Activated naive CD4-positive, alpha-beta T cell treated with Interleukin-2 at 50 U/mL for 16 hours (primary cell): ENCODE results near the gene SLC35A5.
A peak's percentile ranks its signal among the peaks of the same experiment; 100 is the strongest.
"Not testable (repeated sequence)": the region's sequence is repeated elsewhere in the genome, so short reads cannot be mapped to it uniquely, and the experiment has no call there.

ENCODE experiments used
- DNase-seq: peaks from one replicate; pipeline ENCODE4 v3.0.0-alpha.2; 2020

Gene SLC35A5

DNA sequence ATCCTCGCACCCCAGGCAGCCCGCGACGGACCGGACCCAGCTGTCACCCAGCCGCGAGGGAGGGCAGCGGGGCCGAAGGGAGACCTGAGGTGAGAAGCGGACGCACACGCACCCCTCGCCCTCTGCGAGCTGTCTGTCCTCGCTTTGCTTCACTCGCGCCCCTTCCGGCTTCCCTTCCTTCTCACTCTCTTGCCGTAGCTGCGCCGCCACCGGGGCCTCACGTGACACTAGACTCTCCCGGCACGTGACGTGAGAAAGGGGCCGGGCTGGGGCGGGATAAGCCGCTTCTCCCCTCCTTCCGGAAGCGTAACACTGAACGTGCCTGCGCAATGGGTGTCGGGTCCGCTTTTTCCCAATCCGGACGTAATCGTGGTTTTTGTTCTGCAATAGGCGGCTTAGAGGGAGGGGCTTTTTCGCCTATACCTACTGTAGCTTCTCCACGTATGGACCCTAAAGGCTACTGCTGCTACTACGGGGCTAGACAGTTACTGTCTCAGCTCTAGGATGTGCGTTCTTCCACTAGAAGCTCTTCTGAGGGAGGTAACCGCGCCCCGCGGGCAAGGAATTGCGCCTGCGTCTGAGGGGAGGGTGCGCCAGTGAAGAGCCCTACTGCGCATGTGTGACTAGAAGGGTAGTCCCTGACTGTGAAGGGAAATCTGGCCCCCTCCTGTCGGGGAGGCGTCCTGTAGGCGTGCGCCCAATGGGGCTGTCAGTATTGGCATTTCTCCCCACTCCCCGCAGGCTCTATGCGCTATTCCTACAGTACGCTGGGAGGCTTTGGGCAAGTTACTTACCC is at the start of gene SLC35A5, which contains the start of gene ATG3:
TSS of gene SLC35A5 (plus strand) at position 312 of the 796 bp plus-strand sequence. CDS start 1,359 bp downstream, outside the sequence.
TSS of gene ATG3 (minus strand) at position 229 of the 796 bp plus-strand sequence. CDS start 434 bp downstream, outside the sequence.
- DNase-seq: peak; percentile 99

- no peak for DNase-seq
Observed at GRCh38 chr3:112512320-112512719, 49.5 kb upstream of the SLC35A5 start.

GRCh38 chr3:112514527-112515128 is 47.2 kb upstream of the SLC35A5 start:
- DNase-seq: no peak

DNA sequence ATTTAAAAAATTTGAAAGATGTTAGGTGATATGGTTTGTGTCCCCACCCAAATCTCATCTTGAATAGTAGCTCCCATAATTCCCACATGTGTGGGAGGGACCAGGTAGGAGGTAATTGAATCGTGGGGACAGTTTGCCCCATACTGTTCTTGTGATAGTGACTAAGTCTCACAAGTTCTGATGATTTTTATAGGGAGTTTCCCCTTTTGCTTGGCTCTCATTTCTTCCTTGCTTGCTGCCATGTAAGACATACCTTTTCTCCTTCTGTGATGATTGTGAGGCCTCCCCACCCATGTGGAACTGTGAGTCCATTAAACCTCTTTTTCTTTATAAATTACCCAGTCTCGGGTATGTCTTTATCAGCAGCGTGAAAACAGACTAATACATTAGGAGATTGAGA is 42.9 kb upstream of the SLC35A5 start:
- DNase-seq: not testable (repeated sequence)

DNA sequence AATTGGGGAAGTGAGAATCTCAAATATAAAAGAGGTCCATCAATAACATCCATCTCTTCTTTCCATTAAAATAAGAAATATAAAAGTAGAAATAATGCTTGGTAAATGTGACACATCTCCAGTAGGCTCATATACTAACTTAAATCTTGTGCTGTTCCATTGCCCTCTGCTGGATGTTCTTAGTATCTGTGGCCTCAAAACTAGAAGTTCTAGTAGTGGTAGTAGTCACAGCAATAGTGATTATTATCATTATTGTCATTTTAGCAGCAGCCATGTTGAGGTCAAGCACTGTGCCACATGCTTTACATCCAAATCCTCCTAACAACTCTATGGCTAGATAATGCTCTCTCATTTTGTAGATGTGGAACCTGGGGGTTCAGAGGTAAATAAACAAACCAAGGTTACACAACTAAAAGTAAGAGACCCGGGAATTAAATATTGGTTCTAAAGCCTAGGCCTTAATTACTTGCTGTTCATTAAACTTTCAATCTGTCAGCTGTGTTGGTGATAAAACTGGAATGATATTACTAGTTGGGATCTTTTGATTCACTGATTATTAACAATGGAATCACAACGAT is 42.3 kb upstream of the SLC35A5 start:
- DNase-seq: no peak

- DNase-seq: not testable (repeated sequence)
Observed at GRCh38 chr3:112524127-112524526, 37.7 kb upstream of the SLC35A5 start.

- DNase-seq: no peak
Observed at GRCh38 chr3:112530573-112530972, 31.3 kb upstream of the SLC35A5 start.

DNA sequence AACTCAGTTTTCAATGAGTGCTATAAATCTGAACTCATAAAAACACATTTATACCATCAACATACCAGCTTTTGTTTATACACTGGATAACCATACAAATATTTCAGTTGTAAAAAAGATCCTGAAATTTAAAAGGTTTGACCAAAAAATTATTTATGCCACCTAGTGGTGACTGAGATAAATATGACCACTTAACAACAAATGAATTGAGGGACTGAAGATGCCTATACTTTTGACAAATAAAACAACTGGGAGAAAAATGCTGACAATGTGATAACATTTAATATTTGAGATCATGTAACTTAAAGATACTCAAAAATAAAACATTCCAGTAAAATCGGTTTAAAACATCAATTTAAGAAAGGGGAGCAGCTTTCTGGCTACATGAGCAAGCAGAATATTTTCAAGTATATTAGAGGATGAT is 30.5 kb upstream of the SLC35A5 start:
- no peak for DNase-seq

GRCh38 chr3:112539825-112540650 is 21.8 kb upstream of the SLC35A5 start:
- DNase-seq: no peak

GRCh38 chr3:112546216-112546759 is 15.6 kb upstream of the SLC35A5 start:
- DNase-seq: no peak

- no peak for DNase-seq
Observed at GRCh38 chr3:112550859-112551258, 11.0 kb upstream of the SLC35A5 start.

DNA sequence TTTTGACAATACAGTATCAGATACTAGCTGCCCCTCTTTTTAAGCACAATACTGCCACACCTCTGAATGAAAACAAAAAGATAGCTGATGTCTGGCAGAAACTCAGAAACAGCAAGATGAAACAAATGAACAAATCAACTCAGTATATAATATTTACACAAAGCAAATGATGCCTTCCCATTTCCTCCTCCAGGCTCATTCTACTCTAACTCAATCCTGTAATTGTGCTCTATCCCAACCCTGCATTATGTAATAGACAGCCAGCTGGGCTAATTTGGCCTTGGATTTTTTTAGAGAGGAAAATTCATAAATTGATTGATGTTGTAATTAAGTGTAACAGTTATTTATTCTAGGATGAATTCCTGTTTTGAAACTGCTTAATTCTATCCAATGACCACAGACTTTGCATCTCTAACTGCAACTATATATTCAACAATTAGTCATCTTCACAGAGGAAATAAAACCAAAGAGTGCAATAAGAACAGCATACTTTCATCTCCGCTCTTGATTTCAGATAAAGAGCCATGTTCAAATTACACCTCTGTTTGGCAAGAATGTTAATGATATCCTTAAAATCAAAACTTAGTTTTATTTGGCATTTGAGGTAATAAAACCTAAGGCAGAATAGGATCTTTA is 6.2 kb upstream of the SLC35A5 start:
- no peak for DNase-seq

DNA sequence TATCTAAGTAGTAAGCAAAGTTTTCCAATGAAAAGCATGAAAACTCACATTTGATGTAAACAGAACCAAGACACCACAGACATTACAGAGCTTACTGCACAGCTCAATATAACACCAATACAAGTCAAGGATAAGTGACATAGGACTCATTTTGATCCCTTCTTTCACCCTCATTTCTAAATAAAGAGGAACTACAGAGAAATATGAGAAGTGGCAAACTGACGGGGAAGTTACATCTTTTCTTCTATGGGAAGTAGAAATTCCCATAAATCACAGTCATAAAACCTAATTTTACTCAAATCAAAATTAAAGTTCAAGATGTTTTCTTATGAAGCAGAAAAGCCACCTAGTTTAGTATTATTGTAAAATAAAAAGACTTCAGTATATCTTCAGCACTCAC is 3.9 kb upstream of the SLC35A5 start:
- no peak for DNase-seq

DNA sequence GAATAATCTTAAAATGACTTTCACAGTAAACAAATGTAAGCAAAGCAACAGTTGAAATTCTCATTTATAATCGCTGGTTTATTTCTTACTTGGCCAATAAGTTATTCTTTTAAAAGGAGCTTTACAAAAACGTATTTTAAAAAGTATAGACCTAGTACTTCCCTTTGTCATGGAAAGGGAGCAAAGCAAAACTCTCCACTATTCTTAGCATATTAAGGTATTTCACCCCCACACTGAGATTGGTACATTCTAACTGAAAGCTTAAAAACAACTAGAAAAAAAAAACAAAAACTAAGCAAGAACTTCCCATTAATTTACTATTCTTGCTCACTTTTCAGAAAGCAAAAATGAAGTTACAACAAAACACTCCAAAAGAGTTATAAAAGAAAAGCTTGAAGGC is 1.5 kb upstream of the SLC35A5 start:
- no peak for DNase-seq

- DNase-seq: peak; percentile 72
Observed at GRCh38 chr3:112560721-112561483, 943 bp upstream of the SLC35A5 start.

- DNase-seq: no peak
Observed at GRCh38 chr3:112561484-112561733, 436 bp upstream of the SLC35A5 start.

- DNase-seq: not testable (repeated sequence)
Observed at GRCh38 chr3:112564247-112564939, 2.5 kb downstream of the SLC35A5 start.

GRCh38 chr3:112564940-112565305 is 3.1 kb downstream of the SLC35A5 start:
- no peak for DNase-seq

DNA sequence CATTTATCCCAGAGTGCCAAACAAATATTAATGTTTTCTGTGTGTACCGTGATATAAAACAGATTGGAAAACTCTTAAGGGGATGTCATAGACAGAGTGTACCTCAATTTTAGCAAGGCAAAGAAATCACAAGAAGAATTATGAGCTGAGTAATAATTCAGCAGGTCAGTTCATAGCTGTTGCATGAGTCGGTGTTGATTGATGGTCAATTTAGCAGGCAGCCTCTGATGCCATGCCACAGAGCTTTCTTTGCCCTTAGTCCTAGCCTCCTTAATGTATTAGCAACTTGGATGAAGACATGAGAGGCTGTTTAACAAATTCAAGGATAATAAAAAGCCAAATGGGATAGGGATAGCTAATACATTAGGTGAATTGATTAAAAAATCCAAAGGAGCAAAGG is 6.8 kb downstream of the SLC35A5 start:
- DNase-seq: no peak

DNA sequence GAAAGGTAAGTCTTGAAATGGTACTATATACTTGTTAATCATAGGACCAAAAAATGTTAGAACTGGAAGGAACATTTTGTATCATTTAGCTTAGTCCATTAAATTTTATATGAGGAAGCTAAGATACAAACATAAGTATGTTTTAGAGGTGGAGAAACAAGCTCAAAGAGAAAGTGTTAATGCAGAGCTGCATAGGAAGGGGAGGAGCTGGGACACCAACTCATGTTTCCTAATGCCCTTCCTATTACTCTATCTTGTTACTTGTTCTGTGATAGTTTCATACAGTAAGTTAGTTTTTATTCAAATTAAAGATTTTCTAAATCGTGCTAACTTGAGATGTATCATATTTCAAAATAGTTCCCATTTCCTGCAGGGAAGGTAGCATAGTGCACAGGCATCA is 7.4 kb downstream of the SLC35A5 start:
- DNase-seq: no peak

DNA sequence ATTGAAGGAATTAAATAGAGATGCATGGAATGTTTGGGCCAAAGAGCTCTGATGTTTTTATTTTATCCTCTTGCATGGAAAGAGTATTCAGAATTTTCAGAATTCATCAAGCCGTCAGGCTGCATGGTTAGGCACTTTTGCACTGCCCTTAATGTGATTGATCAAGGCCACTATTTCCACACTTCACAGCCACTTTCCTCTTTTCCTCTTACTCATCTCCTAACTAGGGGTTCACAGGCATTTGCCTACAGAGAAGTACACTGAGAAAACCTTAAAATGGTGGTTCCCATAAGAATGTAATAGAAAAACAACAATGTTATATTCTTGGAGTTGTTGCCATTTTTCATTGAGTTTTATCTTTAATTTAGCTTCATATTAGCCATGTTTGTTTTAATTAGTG is 10.9 kb downstream of the SLC35A5 start:
- DNase-seq: no peak
